K562 (cell line): ENCODE results near the gene GABRB1. TPM values are rescaled to one million over a fixed set of nuclear protein-coding genes. Genes with fewer than 3 reads are reported as not detected.

ENCODE experiments used
- COPS2 ChIP-seq: fragments of 450-650 bp; conservative IDR thresholded peaks from 2 replicates; pipeline ENCODE4 v1.6.1; 2016; ENCODE audit warnings: mild to moderate bottlenecking, moderate library complexity
- NCOA2 ChIP-seq, 2 experiments: fragments of 450-650 bp; IDR thresholded peaks; 2 replicates each; pipeline ENCODE4 v1.6.1; 2018; ENCODE audit warnings: mild to moderate bottlenecking in 2 of 2, moderate library complexity in 1 of 2; ENCODE audit not compliant: partially characterized antibody in 2 of 2
- NFRKB ChIP-seq: fragments of 450-650 bp; IDR thresholded peaks from 2 replicates; pipeline ENCODE4 v1.6.1; 2016; ENCODE audit warnings: low read depth
- ZNF239 ChIP-seq: fragments of 250-450 bp; sonication (Bioruptor Pico); IDR thresholded peaks from 2 replicates; pipeline ENCODE4 v1.4.0; 2020; ENCODE audit warnings: mild to moderate bottlenecking
- ZNF407 ChIP-seq: fragments of 450-650 bp; IDR thresholded peaks from 2 replicates; pipeline ENCODE4 v1.6.1; 2016; ENCODE audit warnings: low read depth
- ZNF408 ChIP-seq: fragments of 250-450 bp; sonication (Bioruptor Pico); IDR thresholded peaks from 2 replicates; pipeline ENCODE4 v1.4.0; 2020; ENCODE audit warnings: low read depth, mild to moderate bottlenecking, moderate library complexity
- polyA plus RNA-seq, 8 experiments: library from polyadenylated mRNA; depleted of rRNA in 4 of 8; stranded (reverse) in 5 of 8; unstranded in 3 of 8; fragments of >200 nt; fragmentation: Nextera tagmentation in 2 of 8; fragmentation: Illumina TruSeq in 1 of 8; extraction: Ambion mirVana in 2 of 8; extraction: Trizol in 1 of 8; gene quantifications; 2 replicates each; pipeline versions ENCODE4 v1.2.1 to v1.2.3, GENCODE V29; 2011 to 2014; ENCODE audit warnings: inconsistent platforms in 1 of 8, missing spikeins in 1 of 8
- total RNA-seq, 7 experiments: library from RNA; depleted of rRNA in 6 of 7; stranded (reverse); fragments of >200 nt in 6 of 7; fragmentation: Illumina TruSeq in 2 of 7; extraction: Trizol in 2 of 7; gene quantifications; 2 replicates each; pipeline versions ENCODE4 v1.2.1 to v1.2.3, GENCODE V29; 2011 to 2021; ENCODE audit warnings: low replicate concordance in 1 of 7

Gene GABRB1
- total and polyA plus RNA-seq, 9 of the 15 experiments (the other 6 are each of a cell fraction or from before 2014, with no cell fraction given) = not detected

- TF ChIP-seq ZNF407 (no peak), ZNF239 (CRISPR knock-in tag) (no peak), NFRKB (no peak), COPS2 (no peak), ZNF408 (CRISPR knock-in tag) (no peak), NCOA2 (IDR thresholded peaks at IDR 0.05; ENCODE audit: partially characterized antibody in 2 of 2) (no peak)
Observed at GRCh38 chr4:47054130-47054529, 22.8 kb downstream of the GABRB1 start (continued).
